IPS-20b (cell line): ENCODE results near the gene GNLY.
A peak's percentile ranks its signal among the peaks of the same experiment; 100 is the strongest.

Experiments used
- H3K27ac ChIP-seq: one replicate; pipeline ENCODE4 v1.5.1; 2013; ENCODE audit warnings: low read length
- H3K27me3 ChIP-seq: 2 replicates; pipeline ENCODE4 v1.6.1; 2013; ENCODE audit warnings: mild to moderate bottlenecking, low read length, inconsistent platforms; ENCODE audit not compliant: insufficient read depth
- H3K36me3 ChIP-seq: 2 replicates; pipeline ENCODE4 v1.6.1; 2013; ENCODE audit warnings: low read depth, mild to moderate bottlenecking, inconsistent platforms, low read length, moderate library complexity; ENCODE audit not compliant: insufficient read depth
- H3K4me1 ChIP-seq: 2 replicates; pipeline ENCODE4 v1.6.1; 2013; ENCODE audit warnings: mild to moderate bottlenecking, control low read depth, inconsistent platforms, low read length, moderate library complexity; ENCODE audit not compliant: insufficient read depth
- H3K4me3 ChIP-seq: 2 replicates; pipeline ENCODE4 v1.5.1; 2013; ENCODE audit warnings: mild to moderate bottlenecking, low read length, inconsistent platforms
- H3K9ac ChIP-seq: 2 replicates; pipeline ENCODE4 v1.6.1; 2013; ENCODE audit warnings: low read depth, mild to moderate bottlenecking, inconsistent platforms, low read length, moderate library complexity
- H3K9me3 ChIP-seq: 2 replicates; pipeline ENCODE4 v1.6.1; 2013; ENCODE audit warnings: mild to moderate bottlenecking, low read depth, low read length, inconsistent platforms; ENCODE audit not compliant: insufficient read depth

The GNLY gene

DNA sequence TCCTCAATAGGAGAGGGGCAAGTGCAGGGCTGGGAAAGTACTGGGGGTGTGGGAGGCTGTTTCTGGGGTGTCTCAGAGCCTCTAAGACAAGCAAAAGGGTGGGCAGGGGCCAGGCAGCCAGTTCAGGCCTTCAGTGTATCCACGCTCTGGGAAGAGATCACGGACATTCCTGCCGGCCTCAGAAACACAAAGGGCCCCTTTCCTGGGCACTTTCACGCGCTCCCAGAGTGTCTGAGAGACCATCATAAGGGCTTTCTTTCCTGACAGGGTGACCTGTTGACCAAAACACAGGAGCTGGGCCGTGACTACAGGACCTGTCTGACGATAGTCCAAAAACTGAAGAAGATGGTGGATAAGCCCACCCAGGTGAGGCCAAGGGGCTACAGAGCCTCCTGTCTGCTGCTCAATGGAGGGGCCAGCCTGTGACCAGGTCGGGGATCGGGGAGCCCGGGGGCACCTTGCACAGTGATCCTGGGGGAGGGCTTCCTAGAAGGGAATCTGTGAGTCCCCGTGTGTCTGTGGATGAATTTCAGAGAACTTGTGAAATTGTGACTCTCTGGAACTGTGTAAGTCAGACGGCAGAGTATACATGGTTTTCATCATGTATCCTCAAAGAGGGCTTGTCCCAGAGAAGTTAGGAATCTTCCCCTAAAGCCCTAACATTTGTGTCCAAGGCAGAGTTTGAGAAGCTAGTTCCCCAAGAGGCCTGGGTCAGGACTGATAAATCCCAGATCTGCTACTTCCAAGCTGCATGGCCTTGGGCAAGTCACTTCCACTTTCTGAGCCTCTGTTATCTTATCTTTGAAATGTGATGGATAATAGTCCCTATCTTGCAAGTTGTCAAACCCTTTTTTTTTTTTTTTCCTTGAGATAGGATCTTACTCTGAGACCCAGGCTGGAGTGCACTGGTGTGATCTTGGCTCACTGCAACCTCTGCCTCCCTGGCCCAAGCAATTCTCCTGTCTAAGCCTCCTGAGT lies 1.8 kb downstream of the GNLY start:
- Histone ChIP-seq H3K27me3 (no peaks in the 10 kb centered on the region), H3K4me3 (no peak overlapping the region), H3K36me3 (no peaks in the 10 kb centered on the region), H3K27ac (no peak overlapping the region), H3K9me3 (no peaks in the 10 kb centered on the region), H3K4me1 (0 out of 2 replicates have a peak, but pooled peaks cover 2% of the 10 kb centered on the region), H3K9ac (no peak overlapping the region)

DNA sequence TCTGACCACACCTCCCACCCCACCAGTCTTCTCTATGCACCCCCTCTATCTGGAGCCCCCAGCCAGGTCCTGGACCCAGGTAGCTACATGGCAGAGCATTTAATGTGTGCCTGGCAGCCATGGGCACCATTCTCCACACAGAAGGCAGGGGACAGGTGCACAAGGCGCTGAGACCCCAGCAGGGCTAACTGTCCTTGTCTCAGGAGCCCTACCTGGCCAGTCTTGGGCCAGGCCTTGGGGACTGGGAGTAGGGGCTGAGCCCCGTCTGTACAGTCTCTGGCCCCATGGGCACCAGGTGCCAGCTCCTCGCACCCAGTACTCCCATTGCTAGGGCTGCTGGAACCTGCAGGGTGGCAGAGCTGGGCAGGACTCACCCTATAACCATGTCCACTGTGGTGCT lies 2.9 kb downstream of the GNLY start:
- H3K9me3 ChIP-seq = no peaks in the 10 kb centered on the region
- no peak overlapping the region for H3K4me3 ChIP-seq
- no peaks in the 10 kb centered on the region for H3K36me3 ChIP-seq
- no peak overlapping the region for H3K27ac ChIP-seq
- H3K4me1 ChIP-seq = peaks cover 8% of the 10 kb centered on the region; the same call in 1 of the 2 replicates
- H3K9ac ChIP-seq = no peak overlapping the region
- no peaks in the 10 kb centered on the region for H3K27me3 ChIP-seq

DNA sequence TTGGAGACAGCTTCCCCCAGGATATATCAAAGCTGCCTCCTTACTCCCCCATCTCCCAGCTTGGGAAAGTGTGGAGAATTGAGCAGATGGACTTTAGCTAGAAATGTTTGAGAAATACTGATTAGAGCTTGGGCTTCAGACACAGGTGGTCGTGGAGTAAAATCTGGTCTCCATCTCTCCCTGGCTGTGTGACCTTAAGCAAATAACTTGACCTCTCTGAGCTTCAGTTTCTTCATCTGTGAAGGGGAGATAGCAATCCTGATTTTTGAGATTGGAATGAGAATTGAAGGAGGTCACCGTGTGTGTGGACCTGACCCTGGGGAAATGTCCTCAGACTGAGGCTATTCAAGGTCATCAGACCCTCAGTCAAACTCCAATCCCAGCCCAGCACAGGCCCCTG lies 3.6 kb downstream of the GNLY start:
- Histone ChIP-seq H3K27me3 (no peaks in the 10 kb centered on the region), H3K4me1 (peaks cover 14% of the 10 kb centered on the region; the same call in 1 of the 2 replicates), H3K9ac (no peak overlapping the region), H3K9me3 (no peaks in the 10 kb centered on the region), H3K36me3 (no peaks in the 10 kb centered on the region), H3K27ac (no peak overlapping the region), H3K4me3 (no peak overlapping the region)

DNA sequence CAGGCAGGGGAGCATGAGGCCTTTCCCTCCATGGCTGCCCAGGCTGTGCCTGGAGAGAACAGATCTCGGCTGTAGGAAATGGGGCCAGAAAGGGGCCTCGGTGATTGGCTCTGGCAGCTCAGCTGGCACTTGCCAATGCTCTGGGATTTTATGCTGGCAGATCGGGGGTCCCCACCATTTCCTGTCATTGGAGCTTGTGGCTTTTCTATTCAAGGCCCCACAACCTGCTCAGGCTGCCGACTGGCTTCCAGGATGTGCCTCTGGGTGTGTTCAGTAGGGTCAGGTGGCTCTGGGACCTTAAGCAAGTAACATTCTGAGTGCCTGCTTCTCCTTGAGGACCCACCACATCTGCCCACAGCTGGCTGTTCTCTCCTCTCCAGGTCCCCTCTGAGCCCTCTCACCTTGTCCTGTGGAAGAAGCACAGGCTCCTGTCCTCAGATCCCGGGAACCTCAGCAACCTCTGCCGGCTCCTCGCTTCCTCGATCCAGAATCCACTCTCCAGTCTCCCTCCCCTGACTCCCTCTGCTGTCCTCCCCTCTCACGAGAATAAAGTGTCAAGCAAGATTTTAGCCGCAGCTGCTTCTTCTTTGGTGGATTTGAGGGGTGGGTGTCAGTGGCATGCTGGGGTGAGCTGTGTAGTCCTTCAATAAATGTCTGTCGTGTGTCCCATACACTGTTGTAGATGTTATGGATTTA lies 4.2 kb downstream of the GNLY start:
- no peaks in the 10 kb centered on the region for H3K9me3 ChIP-seq
- H3K36me3 ChIP-seq = no peaks in the 10 kb centered on the region
- no peak overlapping the region for H3K9ac ChIP-seq
- H3K4me3 ChIP-seq = no peak overlapping the region
- H3K27ac ChIP-seq = no peak overlapping the region
- peaks cover 17% of the 10 kb centered on the region; the same call in 1 of the 2 replicates for H3K4me1 ChIP-seq
- H3K27me3 ChIP-seq = no peaks in the 10 kb centered on the region

DNA sequence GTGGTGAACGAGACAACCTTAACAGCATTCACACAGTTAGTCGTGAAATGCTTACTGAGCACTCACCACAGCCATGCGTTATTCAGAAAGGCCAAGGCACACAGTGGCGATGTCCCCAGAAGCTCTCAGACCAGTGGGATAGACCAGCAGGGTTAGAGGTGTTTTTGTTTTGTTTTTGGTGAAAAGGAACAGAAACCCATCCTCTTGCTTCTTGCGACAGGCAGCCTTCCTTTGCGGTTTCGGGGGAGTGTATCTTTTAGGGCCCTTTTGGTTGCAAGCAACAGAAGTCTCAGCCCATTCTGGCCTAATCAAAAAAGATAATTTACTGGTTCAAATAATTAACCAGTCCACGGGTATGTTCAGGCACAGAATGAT lies 4.7 kb downstream of the GNLY start:
- Histone ChIP-seq H3K4me1 (peaks cover 17% of the 10 kb centered on the region; the same call in 1 of the 2 replicates), H3K9ac (no peak overlapping the region), H3K27ac (no peak overlapping the region), H3K9me3 (no peaks in the 10 kb centered on the region), H3K4me3 (no peak overlapping the region), H3K27me3 (no peaks in the 10 kb centered on the region), H3K36me3 (no peaks in the 10 kb centered on the region)

DNA sequence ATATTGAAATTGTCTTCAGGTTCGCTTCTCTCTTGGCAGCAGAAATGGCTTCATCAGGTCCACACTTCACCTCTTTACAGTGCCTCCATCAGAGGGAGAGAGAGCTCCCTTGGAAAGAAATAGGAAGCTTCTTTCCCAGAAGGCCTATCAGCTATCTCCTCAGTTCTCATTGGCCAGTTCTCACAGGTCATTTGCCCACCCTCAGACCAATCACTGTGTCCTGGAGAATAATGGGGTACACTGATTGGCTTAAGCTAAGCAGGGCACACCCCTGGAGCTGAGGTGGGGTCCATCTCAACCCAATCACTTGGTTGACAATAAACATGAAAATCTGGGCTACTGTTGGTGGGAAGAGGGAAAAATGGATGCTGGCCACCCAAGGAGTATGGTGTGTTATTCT lies 5.2 kb downstream of the GNLY start:
- H3K27me3 ChIP-seq = no peaks in the 10 kb centered on the region
- H3K9ac ChIP-seq = no peak overlapping the region

DNA sequence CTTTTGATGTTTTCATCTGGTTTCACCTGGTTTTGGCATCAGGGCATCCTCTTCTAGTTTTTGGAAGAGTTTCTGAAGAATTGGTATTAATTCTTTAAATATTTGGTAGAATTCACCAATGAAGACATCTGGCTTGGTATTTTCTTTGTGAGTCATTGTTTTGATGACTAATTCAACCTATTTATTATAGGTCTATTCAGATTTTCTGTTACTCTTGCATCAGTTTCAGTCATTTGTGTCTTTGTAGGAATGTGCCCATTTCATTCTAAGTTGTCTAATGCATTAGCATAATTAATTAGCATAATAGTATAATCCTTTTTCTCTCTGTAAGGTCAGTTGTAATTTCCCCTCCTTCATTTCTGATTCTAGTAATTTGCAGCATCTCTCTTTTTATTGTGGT lies 8.0 kb downstream of the GNLY start:
- Histone ChIP-seq H3K27me3 (no peaks in the 10 kb centered on the region), H3K4me1 (peaks cover 17% of the 10 kb centered on the region), H3K27ac (peak overlapping the region; percentile 48), H3K36me3 (no peaks in the 10 kb centered on the region), H3K9ac (peak overlapping the region; percentile 45; the same call in 1 of the 2 replicates), H3K9me3 (no peaks in the 10 kb centered on the region), H3K4me3 (peak overlapping the region; percentile 25; the same call in 1 of the 2 replicates)

More for the DNA sequence above, 5.2 kb downstream of the GNLY start:
- no peaks in the 10 kb centered on the region for H3K36me3 ChIP-seq
- H3K27ac ChIP-seq = no peak overlapping the region
- H3K9me3 ChIP-seq = no peaks in the 10 kb centered on the region
- H3K4me1 ChIP-seq = peaks cover 17% of the 10 kb centered on the region; the same call in 1 of the 2 replicates
- H3K4me3 ChIP-seq = no peak overlapping the region

DNA sequence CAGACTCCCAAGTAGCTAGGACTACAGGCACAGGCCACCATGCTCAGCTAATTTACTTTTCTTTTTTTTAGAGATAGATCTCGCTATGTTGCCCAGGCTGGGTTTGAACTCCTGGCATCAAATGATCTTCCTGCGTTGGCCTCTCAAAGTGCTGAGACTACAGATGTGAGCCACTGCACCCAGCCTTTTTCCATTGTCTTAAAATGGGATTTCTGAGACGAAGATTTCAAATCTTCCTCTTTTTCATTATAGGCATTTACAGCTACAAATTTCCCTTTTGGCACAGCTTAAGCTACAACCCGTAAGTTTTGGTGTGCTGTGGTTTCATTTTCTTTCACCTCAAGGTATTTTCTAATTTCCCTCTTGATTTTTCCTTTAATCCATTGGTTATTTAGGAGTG lies 8.6 kb downstream of the GNLY start:
- Histone ChIP-seq H3K4me1 (peaks cover 17% of the 10 kb centered on the region), H3K27me3 (peaks cover 6% of the 10 kb centered on the region), H3K4me3 (no peak overlapping the region), H3K9me3 (no peaks in the 10 kb centered on the region), H3K27ac (no peak overlapping the region), H3K36me3 (no peaks in the 10 kb centered on the region), H3K9ac (no peak overlapping the region)

DNA sequence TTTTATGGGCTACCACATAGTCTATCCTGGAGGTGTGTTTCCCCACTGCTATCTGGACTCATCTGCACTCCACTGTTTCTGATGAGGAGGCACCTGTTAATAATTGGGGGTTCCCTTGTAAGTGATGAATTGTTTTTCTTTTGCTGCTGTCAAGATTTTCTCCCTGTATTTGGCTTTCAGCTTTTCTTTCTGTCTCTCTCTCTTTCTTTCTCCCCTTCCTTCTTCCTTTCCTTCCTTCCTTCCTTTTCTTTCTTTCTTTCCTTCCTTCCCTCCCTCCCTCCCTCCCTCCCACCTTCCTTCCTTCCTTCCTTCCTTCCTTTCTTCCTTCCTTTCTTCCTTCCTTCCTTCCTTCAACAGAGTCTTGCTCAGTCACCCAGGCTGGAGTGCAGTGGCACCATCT lies 9.2 kb downstream of the GNLY start:
- H3K4me3 ChIP-seq = no peak overlapping the region
- peaks cover 9% of the 10 kb centered on the region for H3K27me3 ChIP-seq
- peaks cover 17% of the 10 kb centered on the region for H3K4me1 ChIP-seq
- no peaks in the 10 kb centered on the region for H3K36me3 ChIP-seq
- H3K9ac ChIP-seq = no peak overlapping the region
- no peak overlapping the region for H3K27ac ChIP-seq
- H3K9me3 ChIP-seq = no peaks in the 10 kb centered on the region

DNA sequence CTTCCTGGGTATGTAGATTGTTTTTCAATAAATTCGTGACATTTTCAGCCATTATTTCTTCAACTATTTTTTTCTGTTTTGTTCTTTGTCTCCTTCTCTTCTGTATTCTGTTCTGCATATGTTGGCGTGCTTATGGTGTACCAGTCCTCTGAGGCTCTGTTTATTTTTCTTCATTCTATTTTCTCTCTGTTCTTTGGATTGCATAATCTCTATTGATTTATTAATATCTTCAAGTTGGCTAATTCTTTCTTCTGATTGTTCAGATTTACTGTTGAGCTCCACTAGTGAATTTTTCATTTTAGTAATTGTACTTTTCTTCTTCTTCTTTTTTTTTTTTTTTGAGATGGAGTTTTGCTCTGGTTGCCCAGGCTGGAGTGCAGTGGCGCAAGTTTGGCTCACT lies 9.9 kb downstream of the GNLY start:
- Histone ChIP-seq H3K4me1 (peaks cover 17% of the 10 kb centered on the region), H3K9ac (no peak overlapping the region), H3K4me3 (no peak overlapping the region)

DNA sequence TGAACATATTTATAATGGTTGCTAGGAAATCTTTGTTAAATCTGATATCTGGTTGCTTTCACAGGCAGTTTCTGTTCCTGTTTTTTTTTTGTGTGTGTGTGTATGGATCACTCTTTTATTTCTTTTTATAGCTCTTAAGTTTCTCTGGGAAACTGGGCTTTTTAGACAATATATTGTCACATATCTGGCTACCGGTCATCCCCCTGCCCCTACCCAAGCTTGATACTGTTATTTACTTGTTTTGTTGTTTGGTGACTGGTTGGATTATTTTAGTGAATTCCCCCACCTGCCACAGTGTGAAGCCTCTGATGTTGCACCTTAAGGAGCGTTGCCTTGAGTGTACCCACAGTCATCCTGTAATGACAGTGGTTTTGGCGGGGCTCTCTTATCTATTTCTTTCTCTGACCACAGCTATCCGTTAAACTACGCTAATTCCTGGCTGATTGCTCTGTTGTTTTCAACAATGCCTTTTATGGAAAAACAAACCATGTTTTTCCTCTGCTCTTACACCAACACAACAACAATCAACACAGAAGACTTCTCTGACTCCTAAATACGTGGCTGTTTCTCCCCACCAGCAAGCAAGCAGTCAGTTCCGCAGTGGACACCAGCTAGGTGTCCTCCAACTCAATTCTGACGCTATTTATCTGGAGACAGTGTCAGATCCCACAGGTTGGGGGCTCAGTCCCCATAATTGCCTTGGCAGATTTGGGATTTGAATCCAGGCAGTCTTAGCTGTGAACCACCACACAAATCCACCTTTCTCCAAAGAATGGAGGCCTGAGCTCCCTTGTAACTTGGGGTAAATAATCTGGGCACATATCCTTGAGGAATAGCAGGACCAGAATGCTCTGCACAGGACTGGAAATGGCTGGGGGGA lies 10.9 kb downstream of the GNLY start:
- H3K4me3 ChIP-seq = no peak overlapping the region
- H3K4me1 ChIP-seq = peaks cover 17% of the 10 kb centered on the region
- no peak overlapping the region for H3K9ac ChIP-seq
- H3K27ac ChIP-seq = no peak overlapping the region
- peaks cover 9% of the 10 kb centered on the region for H3K27me3 ChIP-seq
- no peaks in the 10 kb centered on the region for H3K36me3 ChIP-seq
- H3K9me3 ChIP-seq = no peaks in the 10 kb centered on the region

More for the DNA sequence above, 9.9 kb downstream of the GNLY start:
- Histone ChIP-seq H3K9me3 (no peaks in the 10 kb centered on the region), H3K36me3 (no peaks in the 10 kb centered on the region), H3K27me3 (peaks cover 9% of the 10 kb centered on the region), H3K27ac (no peak overlapping the region)
